Sigmoid colon (tissue), 7 donors: Measurements from ENCODE around the gene SCAMP1. TPM values are rescaled to one million over a fixed set of nuclear protein-coding genes. Genes with fewer than 3 reads are reported as not detected.

Experiments
- DNase-seq: peaks from one replicate; pipeline ENCODE4 v3.0.0-alpha.2; 2019
- H3K27ac ChIP-seq, 4 donors: fragments of 200-600 bp; sonication (generic); one replicate each; pipeline ENCODE4 v1.5.1; 2016 to 2019; ENCODE audit warnings: mild to moderate bottlenecking in 1 of 4
- H3K27me3 ChIP-seq, 3 donors: fragments of 200-600 bp; sonication (generic); one replicate each; pipeline ENCODE4 v1.5.1; 2019; ENCODE audit warnings: mild to moderate bottlenecking in 1 of 3
- H3K36me3 ChIP-seq, 4 donors: fragments of 200-600 bp; sonication (generic); one replicate each; pipeline ENCODE4 v1.5.1; 2016 to 2019
- H3K4me1 ChIP-seq, 4 donors: fragments of 200-600 bp; sonication (generic); one replicate each; pipeline ENCODE4 v1.5.1; 2017 to 2019
- H3K4me3 ChIP-seq, 4 donors: fragments of 200-600 bp; sonication (generic); one replicate each; pipeline ENCODE4 v1.5.1; 2017 to 2019; ENCODE audit warnings: mild to moderate bottlenecking in 2 of 4, moderate library complexity in 1 of 4
- H3K9me3 ChIP-seq, 4 donors: fragments of 200-600 bp in 3 of 4; sonication (generic) in 3 of 4; one replicate each; pipeline versions ENCODE4 v1.5.1 to v1.6.1; 2013 to 2019
- EP300 ChIP-seq, 4 donors: sonication (generic); formaldehyde crosslinking; IDR thresholded peaks; one replicate each; pipeline ENCODE4 v1.6.1; 2017; ENCODE audit warnings: antibody characterized with exemption in 4 of 4
- POLR2A ChIP-seq, 2 donors: fragments of 450-650 bp; IDR thresholded peaks; one replicate each; pipeline ENCODE4 v1.6.1; 2016; ENCODE audit warnings: antibody characterized with exemption in 2 of 2, mild to moderate bottlenecking in 2 of 2, moderate library complexity in 2 of 2
- POLR2AphosphoS5 ChIP-seq, 4 donors: sonication (generic); formaldehyde crosslinking; IDR thresholded peaks; one replicate each; pipeline ENCODE4 v1.6.1; 2017; ENCODE audit warnings: antibody characterized with exemption in 4 of 4
- WGBS, 2 donors: extraction: QIAGEN DNeasy Blood & Tissue Kit; methylation state at CpG; one replicate each; pipeline ENCODE4 v1.1.7; 2013; 5-methylcytosine and 5-hydroxymethylcytosine counted together
- intact Hi-C: fragments of 100-400 bp; cut with DNase I; formaldehyde crosslinking; loops from one replicate; pipeline ENCODE4 v1.15.1; 2023
- polyA plus RNA-seq, 3 donors: library from polyadenylated mRNA; stranded (reverse); fragments of 200-250 nt; gene quantifications; one replicate each; pipeline ENCODE4 v1.2.3, GENCODE V29; 2013
- total RNA-seq, 4 donors: library from RNA; depleted of rRNA; stranded (reverse); fragments of >200 nt; gene quantifications; one replicate each; pipeline ENCODE4 v1.1.0, GENCODE V29; 2016
- TF ChIP-seq, protein P1 (sequence below), 4 experiments: fragments of 450-650 bp in 3 of 4; fragments of 200-600 bp in 1 of 4; IDR thresholded peaks; one replicate each; pipeline ENCODE4 v1.5.1; 2016 to 2019; ENCODE audit warnings: antibody characterized with exemption in 4 of 4, mild to moderate bottlenecking in 3 of 4, moderate library complexity in 2 of 4
- donor health status: healthy with polysubstance abuse.
- donor health status: Bipolar disorder and iron deficiency.
- donor health status: healthy.

Gene SCAMP1
- total and polyA plus RNA-seq, 7 donors = 3.9 to 45.3 (median 31.0) TPM

DNA sequence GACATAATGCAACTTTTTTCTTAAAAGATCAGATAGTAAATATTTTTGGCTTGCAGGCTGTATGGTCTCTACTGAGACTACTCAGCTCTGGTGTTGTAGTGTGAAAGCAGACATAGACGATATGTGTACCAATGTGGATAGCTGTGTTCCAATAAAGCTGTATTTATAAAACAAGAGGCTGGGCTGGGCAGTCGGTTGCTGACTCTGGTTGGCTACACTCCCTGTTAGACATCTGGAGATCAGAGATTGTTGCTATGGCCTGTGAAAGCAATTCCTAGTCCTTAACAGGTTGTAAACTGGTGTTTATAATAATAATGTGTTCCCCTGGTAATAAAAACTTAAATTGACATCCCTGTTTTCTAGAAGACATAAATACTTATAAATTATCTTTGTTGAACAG, 24.4 kb upstream of the SCAMP1 start:
- TF ChIP-seq EP300 (IDR thresholded peaks at IDR 0.05) = no peak
- no peak for TF ChIP-seq POLR2A (IDR thresholded peaks at IDR 0.05)
- no peak for TF ChIP-seq POLR2AphosphoS5 (IDR thresholded peaks at IDR 0.05)
- TF ChIP-seq, protein P1, sequence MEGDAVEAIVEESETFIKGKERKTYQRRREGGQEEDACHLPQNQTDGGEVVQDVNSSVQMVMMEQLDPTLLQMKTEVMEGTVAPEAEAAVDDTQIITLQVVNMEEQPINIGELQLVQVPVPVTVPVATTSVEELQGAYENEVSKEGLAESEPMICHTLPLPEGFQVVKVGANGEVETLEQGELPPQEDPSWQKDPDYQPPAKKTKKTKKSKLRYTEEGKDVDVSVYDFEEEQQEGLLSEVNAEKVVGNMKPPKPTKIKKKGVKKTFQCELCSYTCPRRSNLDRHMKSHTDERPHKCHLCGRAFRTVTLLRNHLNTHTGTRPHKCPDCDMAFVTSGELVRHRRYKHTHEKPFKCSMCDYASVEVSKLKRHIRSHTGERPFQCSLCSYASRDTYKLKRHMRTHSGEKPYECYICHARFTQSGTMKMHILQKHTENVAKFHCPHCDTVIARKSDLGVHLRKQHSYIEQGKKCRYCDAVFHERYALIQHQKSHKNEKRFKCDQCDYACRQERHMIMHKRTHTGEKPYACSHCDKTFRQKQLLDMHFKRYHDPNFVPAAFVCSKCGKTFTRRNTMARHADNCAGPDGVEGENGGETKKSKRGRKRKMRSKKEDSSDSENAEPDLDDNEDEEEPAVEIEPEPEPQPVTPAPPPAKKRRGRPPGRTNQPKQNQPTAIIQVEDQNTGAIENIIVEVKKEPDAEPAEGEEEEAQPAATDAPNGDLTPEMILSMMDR (IDR thresholded peaks at IDR 0.05) = no peak
- intact Hi-C loops = no loop called here
- 32 to 57% methylated on average over 2 of the region's 2 CpGs for WGBS, 2 donors
- Histone ChIP-seq H3K4me3 (no peak overlapping the region), H3K36me3 (no peaks in the 10 kb centered on the region), H3K27ac (no peak overlapping the region), H3K27me3 (no peaks in the 10 kb centered on the region), H3K4me1 (no peaks in the 10 kb centered on the region), H3K9me3 (peaks cover 0 to 6% (median 4%) of the 10 kb centered on the region in 4 donors)
- DNase-seq = no peak

DNA sequence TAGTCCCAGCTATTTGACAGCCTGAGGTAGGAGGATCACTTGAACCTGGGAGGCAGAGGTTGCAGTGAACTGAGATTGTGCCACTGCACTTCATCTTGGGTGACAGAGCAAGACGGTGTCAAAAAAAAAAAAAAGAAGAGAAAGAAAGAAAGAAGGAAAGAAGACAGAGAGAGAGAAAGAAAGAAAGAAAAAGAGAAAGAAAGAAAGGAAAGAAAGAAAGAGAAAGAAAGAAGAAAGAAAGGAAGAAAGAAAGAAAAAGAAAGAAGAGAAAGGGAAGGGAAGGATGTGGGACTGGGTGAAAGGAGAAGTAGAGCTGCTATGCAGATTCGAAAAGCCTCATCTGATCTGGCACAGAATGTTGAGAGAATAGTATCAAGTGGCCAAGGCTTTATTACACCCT, 23.7 kb upstream of the SCAMP1 start:
- WGBS, 2 donors = 88 to 97% methylated on average over 2 of the region's 2 CpGs
- no peaks in the 10 kb centered on the region for H3K27me3 ChIP-seq
- DNase-seq = no peak
- TF ChIP-seq POLR2A (IDR thresholded peaks at IDR 0.05) = no peak
- TF ChIP-seq POLR2AphosphoS5 (IDR thresholded peaks at IDR 0.05) = no peak
- TF ChIP-seq, protein P1 (IDR thresholded peaks at IDR 0.05) = no peak
- H3K4me3 ChIP-seq = no peak overlapping the region
- H3K9me3 ChIP-seq = peaks cover 0 to 6% (median 4%) of the 10 kb centered on the region in 4 donors
- H3K4me1 ChIP-seq = no peaks in the 10 kb centered on the region
- no peaks in the 10 kb centered on the region for H3K36me3 ChIP-seq
- intact Hi-C loops = no loop called here
- H3K27ac ChIP-seq = no peak overlapping the region

DNA sequence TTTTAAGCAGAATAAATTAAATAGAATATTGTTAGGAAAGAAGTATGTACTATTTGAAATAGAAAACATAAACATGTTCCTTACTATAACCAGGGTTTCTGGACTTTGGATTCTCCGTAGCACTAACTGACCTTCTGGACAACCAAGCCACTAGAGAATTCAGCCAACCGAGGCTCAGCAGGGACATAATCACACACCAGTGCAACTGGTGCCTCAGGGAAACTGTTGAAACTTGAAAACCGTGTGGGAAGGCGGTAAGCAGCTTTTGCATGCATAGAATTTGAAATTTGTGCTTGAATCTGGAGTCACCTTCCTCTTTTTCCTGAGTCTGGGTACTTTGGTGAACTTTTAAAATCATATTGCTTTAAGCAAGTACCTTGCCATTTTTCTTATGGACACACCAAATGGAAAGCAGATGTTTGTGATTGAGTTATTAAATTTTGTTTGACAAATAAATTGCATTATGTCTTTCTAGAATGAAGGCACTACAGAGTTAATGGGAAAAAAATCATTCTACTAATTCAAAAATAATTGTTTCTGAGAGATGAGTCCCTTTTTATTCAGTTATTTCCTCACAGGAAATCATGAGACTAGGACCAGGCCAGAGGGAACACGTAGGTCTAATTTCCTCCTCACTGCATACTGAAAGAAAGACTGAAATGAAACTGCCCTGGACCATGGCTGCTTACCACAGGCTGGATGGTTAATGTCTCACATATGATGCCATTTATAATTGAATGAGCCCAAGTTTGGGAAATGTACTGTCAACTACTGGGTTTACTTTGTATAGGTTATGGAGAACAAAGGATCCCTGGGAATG, 20.6 kb upstream of the SCAMP1 start:
- DNase-seq = no peak
- WGBS, 2 donors = 84 to 88% methylated on average over 5 of the region's 5 CpGs
- TF ChIP-seq POLR2AphosphoS5 (IDR thresholded peaks at IDR 0.05) = no peak
- TF ChIP-seq, protein P1 (IDR thresholded peaks at IDR 0.05) = no peak
- no peak for TF ChIP-seq POLR2A (IDR thresholded peaks at IDR 0.05)
- TF ChIP-seq EP300 (IDR thresholded peaks at IDR 0.05) = no peak
- intact Hi-C loops = no loop called here
- Histone ChIP-seq H3K4me1 (no peaks in the 10 kb centered on the region), H3K27me3 (no peaks in the 10 kb centered on the region), H3K36me3 (no peaks in the 10 kb centered on the region), H3K9me3 (peaks cover 0 to 6% (median 4%) of the 10 kb centered on the region in 4 donors), H3K4me3 (no peak overlapping the region), H3K27ac (no peak overlapping the region)

DNA sequence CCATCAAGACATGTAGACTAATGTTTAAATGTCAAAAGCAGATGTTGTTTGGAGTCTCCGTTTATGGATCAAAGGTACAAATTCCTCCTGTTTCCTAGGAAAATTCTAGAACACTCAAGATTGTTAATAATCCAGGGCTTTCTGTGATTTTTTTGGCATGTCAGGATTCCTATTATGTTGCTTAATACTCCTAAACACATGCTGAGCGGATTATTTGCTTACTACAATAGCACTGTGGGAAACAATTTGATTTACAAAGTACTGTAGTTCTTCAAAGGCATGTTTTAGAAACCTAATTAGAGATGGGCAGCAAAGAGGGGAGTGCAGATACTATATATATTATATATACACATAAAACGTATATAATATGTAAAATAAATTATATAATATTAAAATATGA, 19.0 kb upstream of the SCAMP1 start:
- intact Hi-C loops = no loop called here
- WGBS, 2 donors = 63 to 69% methylated on average over 3 of the region's 3 CpGs
- TF ChIP-seq EP300 (IDR thresholded peaks at IDR 0.05) = no peak
- TF ChIP-seq, protein P1 (IDR thresholded peaks at IDR 0.05) = no peak
- TF ChIP-seq POLR2AphosphoS5 (IDR thresholded peaks at IDR 0.05) = no peak
- no peak for TF ChIP-seq POLR2A (IDR thresholded peaks at IDR 0.05)
- Histone ChIP-seq H3K27ac (no peak overlapping the region), H3K9me3 (peaks cover 0 to 6% (median 4%) of the 10 kb centered on the region in 4 donors), H3K36me3 (no peaks in the 10 kb centered on the region), H3K4me1 (no peaks in the 10 kb centered on the region), H3K4me3 (no peak overlapping the region), H3K27me3 (no peaks in the 10 kb centered on the region)
- DNase-seq = no peak
